HEK293 (cell line): ENCODE measurements around the gene CDK5R2.
A peak's percentile ranks its signal among the peaks of the same experiment; 100 is the strongest.

Experiments used
- GLIS2 ChIP-seq: fragments of 450-650 bp; formaldehyde crosslinking; IDR thresholded peaks from 2 replicates; pipeline ENCODE4 v1.5.1; 2016; ENCODE audit warnings: missing biosample characterization, missing genetic modification characterization
- HOXC10 ChIP-seq: sonication (generic); formaldehyde crosslinking; IDR thresholded peaks from 2 replicates; pipeline ENCODE4 v1.8.1; 2023; ENCODE audit warnings: mild to moderate bottlenecking, missing genetic modification reagents
- HOXD13 ChIP-seq: sonication (generic); formaldehyde crosslinking; IDR thresholded peaks from 2 replicates; pipeline ENCODE4 v1.8.0; 2022; ENCODE audit warnings: missing genetic modification reagents, borderline replicate concordance
- KLF8 ChIP-seq: fragments of 450-650 bp; formaldehyde crosslinking; IDR thresholded peaks from 2 replicates; pipeline ENCODE4 v1.5.1; 2016; ENCODE audit warnings: missing biosample characterization, missing genetic modification characterization
- KLF9 ChIP-seq: fragments of 450-650 bp; formaldehyde crosslinking; IDR thresholded peaks from 2 replicates; pipeline ENCODE4 v1.5.1; 2016; ENCODE audit warnings: missing biosample characterization, missing genetic modification characterization, low read depth
- OSR2 ChIP-seq: fragments of 450-650 bp; formaldehyde crosslinking; IDR thresholded peaks from 2 replicates; pipeline ENCODE4 v1.5.1; 2016; ENCODE audit warnings: missing biosample characterization, missing genetic modification characterization
- SCRT1 ChIP-seq: fragments of 450-650 bp; formaldehyde crosslinking; IDR thresholded peaks from 2 replicates; pipeline ENCODE4 v1.5.1; 2016; ENCODE audit warnings: missing biosample characterization, missing genetic modification characterization, borderline replicate concordance
- SP7 ChIP-seq: fragments of 450-650 bp; formaldehyde crosslinking; IDR thresholded peaks from 2 replicates; pipeline ENCODE4 v1.5.1; 2016; ENCODE audit warnings: missing biosample characterization, missing genetic modification characterization
- TRIM28 ChIP-seq: IDR thresholded peaks from 2 replicates; pipeline ENCODE4 v1.6.1; 2011; ENCODE audit warnings: low read length, control low read depth, borderline replicate concordance
- ZBTB26 ChIP-seq: fragments of 450-650 bp; formaldehyde crosslinking; optimal IDR thresholded peaks from 2 replicates; pipeline ENCODE3; 2016; ENCODE audit warnings: missing biosample characterization, mild to moderate bottlenecking, missing genetic modification characterization
- ZBTB48 ChIP-seq: fragments of 450-650 bp; formaldehyde crosslinking; IDR thresholded peaks from 2 replicates; pipeline ENCODE4 v1.5.1; 2016; ENCODE audit warnings: missing biosample characterization, missing genetic modification characterization
- ZNF16 ChIP-seq: fragments of 450-650 bp; formaldehyde crosslinking; IDR thresholded peaks from 2 replicates; pipeline ENCODE4 v1.5.1; 2016; ENCODE audit warnings: low read depth, missing biosample characterization, missing genetic modification characterization
- ZNF202 ChIP-seq: fragments of 450-650 bp; formaldehyde crosslinking; IDR thresholded peaks from 2 replicates; pipeline ENCODE4 v1.5.1; 2016; ENCODE audit warnings: missing biosample characterization, missing genetic modification characterization, borderline replicate concordance
- ZNF274 ChIP-seq, 2 experiments: fragments of 200-500 bp in 1 of 2; fragments of 450-650 bp in 1 of 2; sonication (Bioruptor generic) in 1 of 2; formaldehyde crosslinking in 1 of 2; IDR thresholded peaks; 2 replicates each; pipeline versions ENCODE4 v1.5.1 to v1.6.1; 2014 to 2016; ENCODE audit warnings: borderline replicate concordance in 1 of 2, inconsistent platforms in 1 of 2, low read length in 1 of 2, missing biosample characterization in 1 of 2, missing genetic modification characterization in 1 of 2
- ZNF311 ChIP-seq: fragments of 450-650 bp; formaldehyde crosslinking; IDR thresholded peaks from 2 replicates; pipeline ENCODE4 v1.5.1; 2017; ENCODE audit warnings: missing biosample characterization, missing genetic modification characterization, borderline replicate concordance
- ZNF416 ChIP-seq: fragments of 450-650 bp; formaldehyde crosslinking; IDR thresholded peaks from 2 replicates; pipeline ENCODE4 v1.5.1; 2016; ENCODE audit warnings: missing biosample characterization, missing genetic modification characterization
- ZNF501 ChIP-seq: fragments of 450-650 bp; formaldehyde crosslinking; IDR thresholded peaks from 2 replicates; pipeline ENCODE4 v1.5.1; 2016; ENCODE audit warnings: missing biosample characterization, missing genetic modification characterization
- ZNF555 ChIP-seq: fragments of 450-650 bp; formaldehyde crosslinking; conservative IDR thresholded peaks from 2 replicates; pipeline ENCODE4 v1.5.1; 2017; ENCODE audit warnings: missing biosample characterization, mild to moderate bottlenecking, missing genetic modification characterization, inconsistent platforms
- ZNF558 ChIP-seq: fragments of 450-650 bp; formaldehyde crosslinking; IDR thresholded peaks from 2 replicates; pipeline ENCODE4 v1.5.1; 2016; ENCODE audit warnings: missing biosample characterization, missing genetic modification characterization
- ZNF629 ChIP-seq: fragments of 450-650 bp; formaldehyde crosslinking; IDR thresholded peaks from 2 replicates; pipeline ENCODE4 v1.5.1; 2017; ENCODE audit warnings: missing biosample characterization, missing genetic modification characterization
- ZNF658 ChIP-seq: fragments of 450-650 bp; formaldehyde crosslinking; IDR thresholded peaks from 2 replicates; pipeline ENCODE4; 2016; ENCODE audit warnings: missing biosample characterization, missing genetic modification characterization
- ZNF843 ChIP-seq: fragments of 450-650 bp; formaldehyde crosslinking; IDR thresholded peaks from 2 replicates; pipeline ENCODE4 v1.5.1; 2016; ENCODE audit warnings: missing biosample characterization, missing genetic modification characterization
- ZXDB ChIP-seq: fragments of 450-650 bp; formaldehyde crosslinking; IDR thresholded peaks from 2 replicates; pipeline ENCODE4 v1.5.1; 2016; ENCODE audit warnings: missing biosample characterization, missing genetic modification characterization
- TF ChIP-seq, protein P1 (sequence below): fragments of 450-650 bp; formaldehyde crosslinking; IDR thresholded peaks from 2 replicates; pipeline ENCODE4 v1.5.1; 2016; ENCODE audit warnings: missing biosample characterization, missing genetic modification characterization
- TF ChIP-seq, protein P2 (sequence below): fragments of 450-650 bp; formaldehyde crosslinking; IDR thresholded peaks from 2 replicates; pipeline ENCODE4 v1.5.1; 2016; ENCODE audit warnings: missing biosample characterization, missing genetic modification characterization, borderline replicate concordance
- TF ChIP-seq, protein P3 (sequence below): fragments of 450-650 bp; formaldehyde crosslinking; IDR thresholded peaks from 2 replicates; pipeline ENCODE4 v1.5.1; 2016; ENCODE audit warnings: missing biosample characterization, missing genetic modification characterization
- TF ChIP-seq, protein P4 (sequence below): fragments of 450-650 bp; formaldehyde crosslinking; IDR thresholded peaks from 2 replicates; pipeline ENCODE4 v1.5.1; 2016; ENCODE audit warnings: missing biosample characterization, missing genetic modification characterization

CDK5R2 gene

GRCh38 chr2:218959141-218959731 is at the start of gene CDK5R2 (continued):
- TF ChIP-seq, protein P1, sequence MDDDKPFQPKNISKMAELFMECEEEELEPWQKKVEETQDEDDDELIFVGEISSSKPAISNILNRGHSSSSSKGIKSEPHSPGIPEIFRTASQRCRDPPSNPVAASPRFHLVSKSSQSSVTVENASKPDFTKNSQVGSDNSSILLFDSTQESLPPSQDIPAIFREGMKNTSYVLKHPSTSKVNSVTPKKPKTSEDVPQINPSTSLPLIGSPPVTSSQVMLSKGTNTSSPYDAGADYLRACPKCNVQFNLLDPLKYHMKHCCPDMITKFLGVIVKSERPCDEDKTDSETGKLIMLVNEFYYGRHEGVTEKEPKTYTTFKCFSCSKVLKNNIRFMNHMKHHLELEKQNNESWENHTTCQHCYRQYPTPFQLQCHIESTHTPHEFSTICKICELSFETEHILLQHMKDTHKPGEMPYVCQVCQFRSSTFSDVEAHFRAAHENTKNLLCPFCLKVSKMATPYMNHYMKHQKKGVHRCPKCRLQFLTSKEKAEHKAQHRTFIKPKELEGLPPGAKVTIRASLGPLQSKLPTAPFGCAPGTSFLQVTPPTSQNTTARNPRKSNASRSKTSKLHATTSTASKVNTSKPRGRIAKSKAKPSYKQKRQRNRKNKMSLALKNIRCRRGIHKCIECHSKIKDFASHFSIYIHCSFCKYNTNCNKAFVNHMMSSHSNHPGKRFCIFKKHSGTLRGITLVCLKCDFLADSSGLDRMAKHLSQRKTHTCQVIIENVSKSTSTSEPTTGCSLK (tag by site-specific recombination), result no peak
- TF ChIP-seq HOXD13 (no peak), ZNF416 (no peak), ZBTB48 (tag by site-specific recombination) (no peak), GLIS2 (tag by site-specific recombination) (peak; percentile 69; the same call in 1 of the 2 replicates), KLF8 (peak; percentile 73), ZXDB (tag by site-specific recombination) (no peak), ZNF274 (IDR thresholded peaks at IDR 0.05; ENCODE audit: low read length) (no peak), ZNF274 (tag by site-specific recombination; IDR thresholded peaks at IDR 0.05; ENCODE audit: borderline replicate concordance) (no peak), KLF9 (peak; percentile 40; the same call in 1 of the 2 replicates), ZNF843 (tag by site-specific recombination) (no peak), ZNF311 (no peak), OSR2 (tag by site-specific recombination) (no peak), ZBTB26 (peak; percentile 26), ZNF16 (tag by site-specific recombination) (no peak), ZNF501 (tag by site-specific recombination) (peak; percentile 19; the same call in 1 of the 2 replicates), ZNF658 (tag by site-specific recombination) (no peak), ZNF558 (no peak), HOXC10 (no peak), SCRT1 (no peak), SP7 (tag by site-specific recombination) (peak; percentile 21; the same call in 1 of the 2 replicates), ZNF629 (tag by site-specific recombination) (no peak), ZNF555 (tag by site-specific recombination) (no peak), ZNF202 (tag by site-specific recombination) (no peak), TRIM28 (no peak)
- TF ChIP-seq, protein P2, sequence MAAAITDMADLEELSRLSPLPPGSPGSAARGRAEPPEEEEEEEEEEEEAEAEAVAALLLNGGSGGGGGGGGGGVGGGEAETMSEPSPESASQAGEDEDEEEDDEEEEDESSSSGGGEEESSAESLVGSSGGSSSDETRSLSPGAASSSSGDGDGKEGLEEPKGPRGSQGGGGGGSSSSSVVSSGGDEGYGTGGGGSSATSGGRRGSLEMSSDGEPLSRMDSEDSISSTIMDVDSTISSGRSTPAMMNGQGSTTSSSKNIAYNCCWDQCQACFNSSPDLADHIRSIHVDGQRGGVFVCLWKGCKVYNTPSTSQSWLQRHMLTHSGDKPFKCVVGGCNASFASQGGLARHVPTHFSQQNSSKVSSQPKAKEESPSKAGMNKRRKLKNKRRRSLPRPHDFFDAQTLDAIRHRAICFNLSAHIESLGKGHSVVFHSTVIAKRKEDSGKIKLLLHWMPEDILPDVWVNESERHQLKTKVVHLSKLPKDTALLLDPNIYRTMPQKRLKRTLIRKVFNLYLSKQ (tag by site-specific recombination), result no peak
- TF ChIP-seq, protein P3, sequence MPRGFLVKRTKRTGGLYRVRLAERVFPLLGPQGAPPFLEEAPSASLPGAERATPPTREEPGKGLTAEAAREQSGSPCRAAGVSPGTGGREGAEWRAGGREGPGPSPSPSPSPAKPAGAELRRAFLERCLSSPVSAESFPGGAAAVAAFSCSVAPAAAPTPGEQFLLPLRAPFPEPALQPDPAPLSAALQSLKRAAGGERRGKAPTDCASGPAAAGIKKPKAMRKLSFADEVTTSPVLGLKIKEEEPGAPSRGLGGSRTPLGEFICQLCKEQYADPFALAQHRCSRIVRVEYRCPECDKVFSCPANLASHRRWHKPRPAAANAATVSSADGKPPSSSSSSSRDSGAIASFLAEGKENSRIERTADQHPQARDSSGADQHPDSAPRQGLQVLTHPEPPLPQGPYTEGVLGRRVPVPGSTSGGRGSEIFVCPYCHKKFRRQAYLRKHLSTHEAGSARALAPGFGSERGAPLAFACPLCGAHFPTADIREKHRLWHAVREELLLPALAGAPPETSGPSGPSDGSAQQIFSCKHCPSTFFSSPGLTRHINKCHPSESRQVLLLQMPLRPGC, result no peak
- TF ChIP-seq, protein P4, sequence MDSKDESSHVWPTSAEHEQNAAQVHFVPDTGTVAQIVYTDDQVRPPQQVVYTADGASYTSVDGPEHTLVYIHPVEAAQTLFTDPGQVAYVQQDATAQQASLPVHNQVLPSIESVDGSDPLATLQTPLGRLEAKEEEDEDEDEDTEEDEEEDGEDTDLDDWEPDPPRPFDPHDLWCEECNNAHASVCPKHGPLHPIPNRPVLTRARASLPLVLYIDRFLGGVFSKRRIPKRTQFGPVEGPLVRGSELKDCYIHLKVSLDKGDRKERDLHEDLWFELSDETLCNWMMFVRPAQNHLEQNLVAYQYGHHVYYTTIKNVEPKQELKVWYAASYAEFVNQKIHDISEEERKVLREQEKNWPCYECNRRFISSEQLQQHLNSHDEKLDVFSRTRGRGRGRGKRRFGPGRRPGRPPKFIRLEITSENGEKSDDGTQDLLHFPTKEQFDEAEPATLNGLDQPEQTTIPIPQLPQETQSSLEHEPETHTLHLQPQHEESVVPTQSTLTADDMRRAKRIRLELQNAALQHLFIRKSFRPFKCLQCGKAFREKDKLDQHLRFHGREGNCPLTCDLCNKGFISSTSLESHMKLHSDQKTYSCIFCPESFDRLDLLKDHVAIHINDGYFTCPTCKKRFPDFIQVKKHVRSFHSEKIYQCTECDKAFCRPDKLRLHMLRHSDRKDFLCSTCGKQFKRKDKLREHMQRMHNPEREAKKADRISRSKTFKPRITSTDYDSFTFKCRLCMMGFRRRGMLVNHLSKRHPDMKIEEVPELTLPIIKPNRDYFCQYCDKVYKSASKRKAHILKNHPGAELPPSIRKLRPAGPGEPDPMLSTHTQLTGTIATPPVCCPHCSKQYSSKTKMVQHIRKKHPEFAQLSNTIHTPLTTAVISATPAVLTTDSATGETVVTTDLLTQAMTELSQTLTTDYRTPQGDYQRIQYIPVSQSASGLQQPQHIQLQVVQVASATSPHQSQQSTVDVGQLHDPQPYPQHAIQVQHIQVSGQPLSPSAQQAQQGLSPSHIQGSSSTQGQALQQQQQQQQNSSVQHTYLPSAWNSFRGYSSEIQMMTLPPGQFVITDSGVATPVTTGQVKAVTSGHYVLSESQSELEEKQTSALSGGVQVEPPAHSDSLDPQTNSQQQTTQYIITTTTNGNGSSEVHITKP, result peak; percentile 79
